Measurements from ENCODE around the gene CDC20B.

CDC20B gene

GRCh38 chr5:55205001-55205400, 32.0 kb upstream of the CDC20B start:
- Histone ChIP-seq H3F3A (ENCODE audit: insufficient read depth, low read length) (no peaks in the 10 kb centered on the region), H3K4me1 (ENCODE audit: insufficient read depth, low read length, severe bottlenecking) (no peaks in the 10 kb centered on the region), H3K9me3 (ENCODE audit: low read length) (no peaks in the 10 kb centered on the region), H3K36me3 (ENCODE audit: insufficient read depth, low read length) (no peaks in the 10 kb centered on the region), H3K4me2 (ENCODE audit: low read length) (no peak overlapping the region), H4K20me1 (ENCODE audit: insufficient read depth, low read length) (no peaks in the 10 kb centered on the region), H3K4me3 (ENCODE audit: low read depth, low read length, poor library complexity, severe bottlenecking) (no peak overlapping the region), H3K79me2 (ENCODE audit: insufficient read depth, low read length) (no peaks in the 10 kb centered on the region), H3K9ac (ENCODE audit: low read length) (no peak overlapping the region), H3K9me2 (ENCODE audit: low read depth, low read length) (no peaks in the 10 kb centered on the region), H3K27ac (ENCODE audit: low read depth, low read length, poor library complexity, severe bottlenecking) (no peak overlapping the region), H3K27me3 (ENCODE audit: insufficient read depth, low read length) (no peaks in the 10 kb centered on the region), H2AFZ (ENCODE audit: low read length) (no peak overlapping the region)
- TF ChIP-seq EZH2 (IDR thresholded peaks at IDR 0.05; ENCODE audit: borderline replicate concordance, low read length) (no peak), CTCF (IDR thresholded peaks at IDR 0.05; ENCODE audit: low read length) (no peak)

- H3K9me3 ChIP-seq (ENCODE audit: low read length), result no peaks in the 10 kb centered on the region
- no peak overlapping the region for H3K4me3 ChIP-seq (ENCODE audit: low read depth, low read length, poor library complexity, severe bottlenecking)
- peaks cover 3% of the 10 kb centered on the region for H3K27me3 ChIP-seq (ENCODE audit: insufficient read depth, low read length)
- no peaks in the 10 kb centered on the region for H3F3A ChIP-seq (ENCODE audit: insufficient read depth, low read length)
- no peaks in the 10 kb centered on the region for H4K20me1 ChIP-seq (ENCODE audit: insufficient read depth, low read length)
- H3K79me2 ChIP-seq (ENCODE audit: insufficient read depth, low read length), result no peaks in the 10 kb centered on the region
- H3K27ac ChIP-seq (ENCODE audit: low read depth, low read length, poor library complexity, severe bottlenecking), result no peak overlapping the region
- no peaks in the 10 kb centered on the region for H3K9me2 ChIP-seq (ENCODE audit: low read depth, low read length)
- no peak overlapping the region for H3K4me2 ChIP-seq (ENCODE audit: low read length)
- H3K4me1 ChIP-seq (ENCODE audit: insufficient read depth, low read length, severe bottlenecking), result no peaks in the 10 kb centered on the region
- no peak overlapping the region for H3K9ac ChIP-seq (ENCODE audit: low read length)
- H3K36me3 ChIP-seq (ENCODE audit: insufficient read depth, low read length), result no peaks in the 10 kb centered on the region
- no peak overlapping the region for H2AFZ ChIP-seq (ENCODE audit: low read length)
- no peak for TF ChIP-seq EZH2 (IDR thresholded peaks at IDR 0.05; ENCODE audit: borderline replicate concordance, low read length)
- TF ChIP-seq CTCF (IDR thresholded peaks at IDR 0.05; ENCODE audit: low read length), result no peak
Measured at GRCh38 chr5:55191165-55191564, 18.2 kb upstream of the CDC20B start.

GRCh38 chr5:55188656-55189540, 15.9 kb upstream of the CDC20B start:
- H3K4me3 ChIP-seq (ENCODE audit: low read depth, low read length, poor library complexity, severe bottlenecking), result no peak overlapping the region
- TF ChIP-seq CTCF (IDR thresholded peaks at IDR 0.05; ENCODE audit: low read length), result no peak

More at GRCh38 chr5:55188656-55189540, 15.9 kb upstream of the CDC20B start:
- H3K9me2 ChIP-seq (ENCODE audit: low read depth, low read length), result no peaks in the 10 kb centered on the region
- H3K79me2 ChIP-seq (ENCODE audit: insufficient read depth, low read length), result no peaks in the 10 kb centered on the region
- 0 out of 2 replicates have a peak, but pooled peaks cover 2% of the 10 kb centered on the region for H3K9me3 ChIP-seq (ENCODE audit: low read length)
- no peak overlapping the region for H2AFZ ChIP-seq (ENCODE audit: low read length)
- H3F3A ChIP-seq (ENCODE audit: insufficient read depth, low read length), result no peaks in the 10 kb centered on the region
- no peak overlapping the region for H3K9ac ChIP-seq (ENCODE audit: low read length)
- no peak overlapping the region for H3K4me2 ChIP-seq (ENCODE audit: low read length)
- no peaks in the 10 kb centered on the region; the same call in 1 of the 2 replicates for H3K36me3 ChIP-seq (ENCODE audit: insufficient read depth, low read length)
- H3K4me1 ChIP-seq (ENCODE audit: insufficient read depth, low read length, severe bottlenecking), result no peaks in the 10 kb centered on the region
- H3K27ac ChIP-seq (ENCODE audit: low read depth, low read length, poor library complexity, severe bottlenecking), result no peak overlapping the region
- no peaks in the 10 kb centered on the region for H4K20me1 ChIP-seq (ENCODE audit: insufficient read depth, low read length)
- H3K27me3 ChIP-seq (ENCODE audit: insufficient read depth, low read length), result peaks cover 9% of the 10 kb centered on the region

Data from OCI-LY1 (cell line).